ENCODE data around the gene PHF21A.

PHF21A gene

DNA sequence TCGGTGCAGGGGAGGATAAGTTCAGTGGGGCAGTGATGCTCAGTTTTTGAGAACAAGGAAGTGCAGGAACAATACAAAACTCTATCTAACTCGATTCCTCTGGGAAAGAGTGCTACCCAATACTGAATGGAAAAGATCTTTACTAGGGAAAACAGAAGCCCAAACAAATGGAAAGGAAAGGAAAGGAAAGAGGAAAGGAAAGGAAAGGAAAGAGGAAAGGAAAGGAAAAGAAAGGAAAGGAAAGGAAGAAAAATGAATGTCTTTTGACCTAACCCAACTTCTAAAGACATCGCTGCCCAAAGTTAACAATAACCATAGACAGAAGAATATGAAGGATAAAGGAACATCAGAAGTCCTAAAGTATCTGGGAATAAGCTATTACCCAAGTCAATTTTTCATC lies 41.6 kb downstream of the PHF21A start:
- DNase-seq (ENCODE audit: low read depth in 4 of 4, low spot score in 1 of 4) = no peak

GRCh38 chr11:46075928-46076327 lies 45.3 kb downstream of the PHF21A start:
- DNase-seq (ENCODE audit: low read depth in 4 of 4, low spot score in 1 of 4) = no peak

DNA sequence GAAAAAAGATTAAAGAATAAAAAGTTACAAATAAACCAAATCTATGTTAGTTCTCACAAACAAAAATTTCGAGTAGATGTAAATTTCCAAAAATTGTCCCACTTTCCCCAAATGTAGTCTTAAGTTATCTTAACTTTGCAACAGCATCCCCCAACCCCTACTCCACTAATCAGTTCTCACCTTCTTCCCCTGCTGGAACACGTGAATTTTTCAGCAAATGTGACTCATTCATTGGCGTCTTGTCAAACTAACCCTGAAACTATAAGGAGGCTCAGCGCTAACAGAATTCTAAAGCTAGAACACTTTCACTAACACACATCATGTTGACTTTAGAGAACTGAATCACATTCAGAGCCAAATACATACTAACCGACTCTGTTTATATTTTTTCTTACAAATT lies 46.1 kb downstream of the PHF21A start:
- no peak for DNase-seq (ENCODE audit: low read depth in 4 of 4, low spot score in 1 of 4)

DNA sequence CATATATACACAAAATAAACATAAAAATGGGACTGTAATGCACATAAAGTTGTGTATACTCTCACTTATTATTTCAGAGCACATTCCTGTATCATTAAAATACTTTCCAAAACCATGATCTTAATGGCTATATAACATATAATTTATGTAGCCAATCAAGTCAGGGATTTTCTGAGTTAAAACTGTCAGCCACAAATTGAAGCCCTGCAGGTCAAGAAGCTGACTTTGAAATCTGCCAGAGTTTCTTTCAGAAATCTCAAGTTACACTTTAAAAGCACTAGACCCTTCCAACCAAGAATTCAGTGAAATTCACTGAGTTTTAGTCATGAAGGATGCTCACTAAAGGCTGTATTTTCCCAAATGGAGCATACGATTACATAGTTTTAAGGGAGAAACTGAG lies 47.6 kb downstream of the PHF21A start:
- no peak for DNase-seq (ENCODE audit: low read depth in 4 of 4, low spot score in 1 of 4)

GRCh38 chr11:46072172-46072964 lies 48.9 kb downstream of the PHF21A start:
- no peak for DNase-seq (ENCODE audit: low read depth in 4 of 4, low spot score in 1 of 4)

- DNase-seq (ENCODE audit: low read depth in 4 of 4, low spot score in 1 of 4) = no peak
Observed at GRCh38 chr11:46071091-46071490, 50.2 kb downstream of the PHF21A start.

- DNase-seq (ENCODE audit: low read depth in 4 of 4, low spot score in 1 of 4) = no peak
Observed at GRCh38 chr11:46069595-46069994, 51.7 kb downstream of the PHF21A start.

DNA sequence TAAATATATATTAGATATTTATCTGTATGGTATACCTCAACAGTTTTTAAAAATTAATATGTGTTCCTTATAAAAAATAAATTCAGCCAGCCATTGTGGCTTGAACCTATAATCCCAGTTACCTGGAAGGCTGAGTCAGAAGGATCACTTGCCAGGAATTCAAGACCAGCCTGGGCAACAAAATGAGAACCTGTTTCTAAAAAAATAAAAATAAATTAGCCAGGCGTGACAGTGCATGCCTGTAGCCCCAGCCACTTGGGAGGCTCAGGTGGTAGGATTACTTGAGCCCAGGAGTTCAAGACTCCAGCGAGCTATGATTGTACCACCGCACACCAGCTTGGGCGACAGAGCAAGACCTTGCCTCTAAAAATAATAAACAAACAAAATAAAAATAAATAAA lies 54.9 kb downstream of the PHF21A start:
- DNase-seq (ENCODE audit: low read depth in 4 of 4, low spot score in 1 of 4) = no peak

DNA sequence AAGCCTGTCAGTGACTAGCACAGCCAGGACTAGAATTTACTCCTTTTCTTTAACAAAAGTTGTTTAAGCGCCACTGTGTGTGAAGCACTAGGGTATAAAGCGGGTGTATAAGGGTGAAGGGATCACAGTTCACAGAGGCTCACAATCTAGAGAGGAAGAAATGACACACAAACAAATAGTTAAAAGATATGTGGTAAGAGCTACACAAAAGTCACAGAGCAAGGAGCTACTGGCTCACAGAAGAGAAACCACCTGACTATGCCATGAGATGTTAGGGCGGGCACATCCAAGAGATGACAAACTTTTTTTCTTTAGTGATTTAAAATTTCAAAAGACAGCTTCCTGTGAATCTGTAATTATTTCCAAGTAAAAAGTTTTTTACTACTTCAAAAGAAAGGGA lies 55.6 kb downstream of the PHF21A start:
- DNase-seq (ENCODE audit: low read depth in 4 of 4, low spot score in 1 of 4) = no peak

DNA sequence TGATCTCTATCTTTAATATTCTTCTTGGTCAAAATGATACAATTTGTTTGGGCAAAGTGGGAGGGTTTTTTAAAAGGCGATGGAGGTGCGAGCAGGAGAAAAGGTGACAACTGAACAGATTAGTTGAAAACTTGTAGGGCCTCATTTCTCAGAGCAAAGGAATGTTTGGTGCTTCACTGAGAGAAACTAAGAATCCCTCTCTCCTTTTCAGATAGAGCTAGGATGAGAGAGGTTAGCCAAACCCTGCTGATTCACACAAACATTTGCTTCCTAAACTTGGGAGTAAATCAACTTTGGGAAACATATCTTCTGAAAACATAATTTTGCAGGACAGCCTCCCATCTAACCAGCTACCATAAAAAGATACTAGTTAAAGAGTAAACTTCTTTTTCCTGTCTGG lies 57.0 kb downstream of the PHF21A start:
- no peak for DNase-seq (ENCODE audit: low read depth in 4 of 4, low spot score in 1 of 4)

DNA sequence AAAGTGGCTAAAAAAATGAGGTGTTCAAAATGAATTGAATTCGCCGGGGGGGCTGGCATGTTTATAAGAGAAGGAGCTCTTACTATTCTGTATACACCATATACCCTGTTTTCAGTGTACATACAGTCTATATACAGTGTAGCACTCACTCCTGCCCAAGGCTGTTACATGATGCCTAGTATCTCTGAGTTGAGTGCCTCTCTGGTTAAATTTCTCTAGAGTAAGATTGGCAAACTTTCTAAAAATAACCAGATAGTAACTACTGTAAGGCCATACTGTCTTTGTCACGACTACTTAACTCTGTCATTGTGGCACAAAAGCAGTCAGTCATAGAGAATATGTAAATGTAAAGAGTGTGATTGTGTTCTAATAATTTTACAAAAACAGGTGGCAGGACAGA lies 58.1 kb downstream of the PHF21A start:
- DNase-seq (ENCODE audit: low read depth in 4 of 4, low spot score in 1 of 4) = no peak

DNA sequence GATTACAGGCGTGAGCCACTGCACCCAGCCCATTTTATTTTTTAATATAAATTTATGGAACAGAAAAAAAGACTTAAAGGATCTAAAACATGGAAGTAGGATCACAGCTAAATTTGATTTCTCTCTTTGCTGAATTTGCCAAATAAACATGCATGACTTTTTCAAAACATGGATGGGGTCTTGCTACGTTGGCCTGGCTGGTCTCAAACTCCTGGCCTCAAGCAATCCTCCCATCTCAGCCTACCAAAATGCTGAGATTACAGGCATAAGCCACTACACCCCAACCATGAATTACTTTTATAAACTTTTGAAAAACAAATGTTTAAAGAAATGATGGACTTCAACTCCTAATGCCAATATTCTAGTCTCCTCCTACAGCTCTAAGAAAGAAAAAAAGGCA lies 61.2 kb downstream of the PHF21A start:
- DNase-seq (ENCODE audit: low read depth in 4 of 4, low spot score in 1 of 4) = no peak

GRCh38 chr11:46057489-46057888 lies 63.8 kb downstream of the PHF21A start:
- DNase-seq (ENCODE audit: low read depth in 4 of 4, low spot score in 1 of 4) = no peak

- DNase-seq (ENCODE audit: low read depth in 4 of 4, low spot score in 1 of 4) = no peak
Observed at GRCh38 chr11:46055371-46055770, 65.9 kb downstream of the PHF21A start.

DNA sequence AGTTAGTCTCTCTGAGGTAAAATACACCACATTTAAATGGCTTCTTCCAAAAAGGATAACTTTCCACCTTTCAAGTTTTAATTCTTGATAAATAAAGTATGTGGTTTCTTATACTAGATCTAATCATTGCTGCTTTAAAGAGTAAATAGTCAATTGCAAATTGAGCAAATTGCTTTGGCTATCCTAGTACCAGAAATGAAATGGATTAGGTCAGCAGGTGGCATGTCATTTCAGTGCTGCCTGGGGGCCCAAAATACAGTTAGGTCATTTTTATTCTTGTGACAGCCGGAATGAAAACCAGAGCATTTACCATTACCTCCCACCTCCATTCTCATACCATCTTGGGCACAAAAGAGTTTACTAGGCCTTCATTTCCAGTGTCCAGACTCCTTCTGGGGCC lies 70.2 kb downstream of the PHF21A start:
- DNase-seq (ENCODE audit: low read depth in 4 of 4, low spot score in 1 of 4) = no peak

GRCh38 chr11:46050662-46051061 lies 70.6 kb downstream of the PHF21A start:
- DNase-seq (ENCODE audit: low read depth in 4 of 4, low spot score in 1 of 4) = no peak

- no peak for DNase-seq (ENCODE audit: low read depth in 4 of 4, low spot score in 1 of 4)
Observed at GRCh38 chr11:46050003-46050461, 71.2 kb downstream of the PHF21A start.

DNA sequence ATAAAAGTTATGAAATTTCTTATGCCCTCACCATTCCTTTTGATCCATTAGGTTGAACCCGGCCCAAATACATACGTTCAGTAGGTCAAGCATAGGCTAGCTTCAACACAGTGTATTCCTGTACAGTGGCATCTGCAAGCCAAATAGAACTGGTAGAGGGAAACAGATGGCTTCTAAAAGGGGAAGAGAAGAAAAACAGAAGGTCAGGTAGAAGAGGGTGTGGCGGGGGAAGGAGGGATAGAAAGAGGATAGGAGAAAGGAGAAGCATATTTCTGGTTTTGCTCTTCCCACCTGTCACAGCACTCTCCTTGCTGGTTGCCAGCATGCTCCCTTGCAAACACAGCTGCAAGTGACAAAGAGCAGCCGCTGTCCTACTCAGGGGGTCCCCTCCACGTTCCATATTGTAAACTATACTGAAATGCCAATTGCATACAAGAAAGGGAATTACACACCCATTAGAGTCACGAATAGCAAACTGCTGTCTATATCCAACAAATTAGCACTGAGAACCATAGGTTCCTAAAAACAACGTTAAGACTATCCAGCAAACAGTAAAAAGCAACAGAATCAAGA lies 71.8 kb downstream of the PHF21A start:
- no peak for DNase-seq (ENCODE audit: low read depth in 4 of 4, low spot score in 1 of 4)

GRCh38 chr11:46048198-46048597 lies 73.1 kb downstream of the PHF21A start:
- DNase-seq (ENCODE audit: low read depth in 4 of 4, low spot score in 1 of 4) = no peak

DNA sequence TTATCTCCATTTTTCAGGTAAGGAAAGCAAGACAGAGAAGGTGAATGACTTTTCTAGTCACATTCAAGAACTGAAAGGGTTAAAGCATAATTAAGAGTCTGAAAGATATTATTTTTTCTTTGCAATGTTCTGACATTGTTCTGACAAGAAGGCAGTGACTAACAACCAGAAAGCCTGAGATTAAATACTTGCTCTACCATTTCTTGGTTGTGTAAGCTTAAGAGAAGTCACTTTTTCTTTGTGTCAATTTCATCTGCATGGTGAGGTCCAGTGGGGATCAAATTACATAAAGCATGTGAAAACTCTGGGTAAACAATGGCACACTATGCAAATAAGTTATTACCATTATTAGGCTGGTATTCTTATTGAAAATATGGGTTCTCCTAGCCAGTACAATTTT lies 73.7 kb downstream of the PHF21A start:
- no peak for DNase-seq (ENCODE audit: low read depth in 4 of 4, low spot score in 1 of 4)

DNA sequence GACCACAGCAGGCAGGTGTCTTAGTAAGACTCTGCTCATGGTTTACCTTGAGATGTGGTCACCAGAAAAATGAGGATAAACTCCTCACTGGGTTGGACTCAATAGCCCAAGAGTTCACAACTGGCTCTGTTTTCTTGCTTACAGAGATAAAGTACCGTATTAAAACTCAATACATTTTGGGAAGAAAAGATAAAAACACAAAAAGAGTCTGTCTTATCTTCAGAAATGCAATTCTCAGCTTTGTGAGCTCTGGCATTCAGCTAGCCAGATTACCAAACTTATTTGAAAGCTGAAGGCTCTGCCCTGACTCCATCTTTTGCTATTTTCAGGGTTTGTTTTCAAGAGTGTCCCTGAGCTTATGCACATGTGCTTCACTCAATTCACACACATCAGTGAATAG lies 75.4 kb downstream of the PHF21A start:
- no peak for DNase-seq (ENCODE audit: low read depth in 4 of 4, low spot score in 1 of 4)

DNA sequence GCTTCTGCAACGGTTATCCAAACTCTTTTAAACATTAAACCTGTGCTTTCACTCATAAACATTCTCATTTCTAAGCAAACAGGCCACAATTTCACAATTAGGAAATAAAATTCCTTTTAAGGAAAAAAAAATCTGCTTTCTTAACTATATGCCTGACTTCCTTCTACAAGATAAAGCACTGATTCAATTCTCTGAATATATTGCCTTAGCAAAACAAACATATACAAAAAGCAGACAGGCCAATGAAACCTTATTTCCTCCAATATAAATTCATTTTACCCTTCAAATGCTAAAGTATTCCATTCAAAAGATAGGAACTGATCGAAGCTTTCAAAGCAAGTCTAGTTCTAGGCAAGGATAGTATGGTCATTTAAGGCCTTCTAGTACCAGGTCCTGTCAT lies 76.7 kb downstream of the PHF21A start:
- no peak for DNase-seq (ENCODE audit: low read depth in 4 of 4, low spot score in 1 of 4)

GRCh38 chr11:46039990-46040389 lies 81.3 kb downstream of the PHF21A start:
- DNase-seq (ENCODE audit: low read depth in 4 of 4, low spot score in 1 of 4) = no peak

Data from stimulated activated CD4-positive, alpha-beta T cell treated with anti-CD3 and anti-CD28 coated beads, Interleukin-1b, Interleukin-23, amount 100 ng/mL, for 24 hours (primary cell).